GM18858 (cell line): ENCODE results near the gene SMYD3.

Experiments
- ATAC-seq: cut with Tn5 transposase; IDR thresholded peaks from one replicate; pipeline ENCODE4 v1.9.1; 2021; ENCODE audit not compliant: unreplicated experiment

The SMYD3 gene

GRCh38 chr1:245937316-245938045, 569.6 kb downstream of the SMYD3 start:
- no peak for ATAC-seq

- no peak for ATAC-seq
Measured at GRCh38 chr1:245934409-245934808, 572.7 kb downstream of the SMYD3 start.

GRCh38 chr1:245933431-245934045, 573.5 kb downstream of the SMYD3 start:
- no peak for ATAC-seq

- no peak for ATAC-seq
Measured at GRCh38 chr1:245932302-245932972, 574.6 kb downstream of the SMYD3 start.

GRCh38 chr1:245931450-245931849, 575.6 kb downstream of the SMYD3 start:
- no peak for ATAC-seq

- ATAC-seq: no peak
Measured at GRCh38 chr1:245929224-245929623, 577.9 kb downstream of the SMYD3 start.

- ATAC-seq: no peak
Measured at GRCh38 chr1:245926888-245927287, 580.2 kb downstream of the SMYD3 start.

- ATAC-seq: no peak
Measured at GRCh38 chr1:245923215-245923614, 583.9 kb downstream of the SMYD3 start.

GRCh38 chr1:245921417-245921816, 585.7 kb downstream of the SMYD3 start:
- ATAC-seq: no peak

GRCh38 chr1:245917403-245917802, 589.7 kb downstream of the SMYD3 start:
- no peak for ATAC-seq

- ATAC-seq: no peak
Measured at GRCh38 chr1:245915841-245916240, 591.2 kb downstream of the SMYD3 start.

- no peak for ATAC-seq
Measured at GRCh38 chr1:245915406-245915805, 591.7 kb downstream of the SMYD3 start.

- no peak for ATAC-seq
Measured at GRCh38 chr1:245908543-245908942, 598.5 kb downstream of the SMYD3 start.

GRCh38 chr1:245906207-245906606, 600.9 kb downstream of the SMYD3 start:
- no peak for ATAC-seq

- no peak for ATAC-seq
Measured at GRCh38 chr1:245903851-245904250, 603.2 kb downstream of the SMYD3 start.

GRCh38 chr1:245901565-245901964, 605.5 kb downstream of the SMYD3 start:
- no peak for ATAC-seq

- no peak for ATAC-seq
Measured at GRCh38 chr1:245901037-245901436, 606.0 kb downstream of the SMYD3 start.

GRCh38 chr1:245898581-245898980, 608.5 kb downstream of the SMYD3 start:
- ATAC-seq: no peak

GRCh38 chr1:245896258-245896657, 610.8 kb downstream of the SMYD3 start:
- no peak for ATAC-seq

GRCh38 chr1:245895455-245895959, 611.6 kb downstream of the SMYD3 start:
- no peak for ATAC-seq

GRCh38 chr1:245894843-245895242, 612.2 kb downstream of the SMYD3 start:
- ATAC-seq: no peak

GRCh38 chr1:245893025-245893424, 614.1 kb downstream of the SMYD3 start:
- ATAC-seq: no peak
